OCI-LY1 (cell line): ENCODE data around the gene PCK1.

Experiments
- H2AFZ ChIP-seq: fragments of 200-600 bp; sonication (generic), shearing (Covaris generic); 2 replicates; pipeline ENCODE4 v1.6.0; 2014; ENCODE audit warnings: antibody characterized with exemption, mild to moderate bottlenecking, low read length
- H3F3A ChIP-seq: fragments of 200-600 bp; sonication (generic), shearing (Covaris generic); 2 replicates; pipeline ENCODE4 v1.6.0; 2014; ENCODE audit warnings: mild to moderate bottlenecking, antibody characterized with exemption, low read length, moderate library complexity; ENCODE audit not compliant: insufficient read depth
- H3K27ac ChIP-seq: fragments of 200-600 bp; sonication (generic); 2 replicates; pipeline ENCODE4 v1.5.1; 2014; ENCODE audit warnings: low read length, mixed run types, mild to moderate bottlenecking, low read depth; ENCODE audit not compliant: poor library complexity, severe bottlenecking
- H3K27me3 ChIP-seq: fragments of 200-600 bp; sonication (generic); 2 replicates; pipeline ENCODE4 v1.6.0; 2014; ENCODE audit warnings: antibody characterized with exemption, mild to moderate bottlenecking, low read length, moderate library complexity; ENCODE audit not compliant: insufficient read depth
- H3K36me3 ChIP-seq: fragments of 200-600 bp; sonication (generic); 2 replicates; pipeline ENCODE4 v1.6.1; 2014; ENCODE audit warnings: mild to moderate bottlenecking, antibody characterized with exemption, low read length, moderate library complexity, mixed read lengths; ENCODE audit not compliant: insufficient read depth
- H3K4me1 ChIP-seq: fragments of 200-600 bp; sonication (generic); 2 replicates; pipeline ENCODE4 v1.5.1; 2014; ENCODE audit warnings: mild to moderate bottlenecking, low read length, moderate library complexity; ENCODE audit not compliant: insufficient read depth, severe bottlenecking
- H3K4me2 ChIP-seq: fragments of 200-600 bp; sonication (generic), shearing (Covaris generic); 2 replicates; pipeline ENCODE4 v1.6.1; 2014; ENCODE audit warnings: low read length
- H3K4me3 ChIP-seq: fragments of 200-600 bp; sonication (generic); 2 replicates; pipeline ENCODE4 v1.5.1; 2014; ENCODE audit warnings: low read length, low read depth, mild to moderate bottlenecking, mixed read lengths; ENCODE audit not compliant: poor library complexity, severe bottlenecking
- H3K79me2 ChIP-seq: fragments of 200-600 bp; shearing (Covaris generic); 2 replicates; pipeline ENCODE4 v1.6.1; 2016; ENCODE audit warnings: mixed run types, low read length, mixed read lengths; ENCODE audit not compliant: insufficient read depth
- H3K9ac ChIP-seq: fragments of 200-600 bp; sonication (generic), shearing (Covaris generic); 2 replicates; pipeline ENCODE4 v1.6.1; 2014; ENCODE audit warnings: mild to moderate bottlenecking, low read length, mixed read lengths
- H3K9me2 ChIP-seq: fragments of 200-600 bp; sonication (generic), shearing (Covaris generic); 2 replicates; pipeline ENCODE4 v1.6.1; 2014; ENCODE audit warnings: low read depth, mild to moderate bottlenecking, low read length, mixed read lengths
- H3K9me3 ChIP-seq: fragments of 200-600 bp; shearing (Covaris generic); 2 replicates; pipeline ENCODE4 v1.6.1; 2014; ENCODE audit warnings: low read length, mixed read lengths
- H4K20me1 ChIP-seq: fragments of 200-600 bp; sonication (generic), shearing (Covaris generic); 2 replicates; pipeline ENCODE4 v1.6.0; 2016; ENCODE audit warnings: mild to moderate bottlenecking, low read length; ENCODE audit not compliant: insufficient read depth
- CTCF ChIP-seq: fragments of 200-600 bp; sonication (generic), shearing (Covaris generic); IDR thresholded peaks from 2 replicates; pipeline ENCODE4 v1.5.1; 2017; ENCODE audit warnings: mild to moderate bottlenecking, antibody characterized with exemption, low read length, moderate library complexity, mixed read lengths
- EZH2 ChIP-seq: fragments of 200-600 bp; sonication (generic), shearing (Covaris generic); IDR thresholded peaks from 2 replicates; pipeline ENCODE4 v1.8.0; 2017; ENCODE audit warnings: borderline replicate concordance, mixed run types, mild to moderate bottlenecking, antibody characterized with exemption, low read length, moderate library complexity, mixed read lengths

Gene PCK1

GRCh38 chr20:57596358-57596757 lies 35.4 kb downstream of the PCK1 start:
- TF ChIP-seq CTCF: no peak
- TF ChIP-seq EZH2: no peak
- H4K20me1 ChIP-seq: no peaks in the 10 kb centered on the region
- H3K79me2 ChIP-seq: no peaks in the 10 kb centered on the region
- H3K4me2 ChIP-seq: no peak overlapping the region
- H3F3A ChIP-seq: no peaks in the 10 kb centered on the region
- H2AFZ ChIP-seq: no peak overlapping the region
- peaks cover 7% of the 10 kb centered on the region for H3K4me1 ChIP-seq
- H3K27me3 ChIP-seq: peaks cover 7% of the 10 kb centered on the region
- H3K9me3 ChIP-seq: no peaks in the 10 kb centered on the region
- no peak overlapping the region for H3K27ac ChIP-seq
- no peak overlapping the region for H3K9ac ChIP-seq
- no peak overlapping the region for H3K4me3 ChIP-seq
- H3K36me3 ChIP-seq: no peaks in the 10 kb centered on the region
- no peaks in the 10 kb centered on the region for H3K9me2 ChIP-seq

- TF ChIP-seq CTCF: peak; percentile 90
- TF ChIP-seq EZH2: no peak
- Histone ChIP-seq H3K4me3 (no peak overlapping the region), H3K36me3 (no peaks in the 10 kb centered on the region), H3K27me3 (peaks cover 8% of the 10 kb centered on the region), H3K27ac (no peak overlapping the region), H3K9me3 (no peaks in the 10 kb centered on the region), H3K4me1 (peaks cover 7% of the 10 kb centered on the region), H3K79me2 (no peaks in the 10 kb centered on the region), H4K20me1 (no peaks in the 10 kb centered on the region), H2AFZ (no peak overlapping the region), H3K9me2 (no peaks in the 10 kb centered on the region), H3F3A (no peaks in the 10 kb centered on the region), H3K9ac (no peak overlapping the region), H3K4me2 (peak overlapping the region; percentile 30; the same call in 1 of the 2 replicates)
These were observed 36.4 kb downstream of the PCK1 start for GRCh38 chr20:57596998-57597939.

GRCh38 chr20:57598060-57598459 lies 37.1 kb downstream of the PCK1 start:
- Histone ChIP-seq H3F3A (no peaks in the 10 kb centered on the region), H3K9me2 (no peaks in the 10 kb centered on the region), H3K4me2 (no peak overlapping the region), H3K4me1 (peaks cover 7% of the 10 kb centered on the region), H3K27me3 (peaks cover 8% of the 10 kb centered on the region), H4K20me1 (no peaks in the 10 kb centered on the region), H3K4me3 (no peak overlapping the region), H3K9ac (no peak overlapping the region), H3K9me3 (no peaks in the 10 kb centered on the region), H3K27ac (no peak overlapping the region), H2AFZ (no peak overlapping the region), H3K36me3 (no peaks in the 10 kb centered on the region), H3K79me2 (no peaks in the 10 kb centered on the region)
- TF ChIP-seq EZH2: no peak
- TF ChIP-seq CTCF: no peak
